Skin of body (tissue), 2 donors: ENCODE measurements around the gene PIANP. TPM values are rescaled to one million over a fixed set of nuclear protein-coding genes. Genes with fewer than 3 reads are reported as not detected.
A peak's percentile ranks its signal among the peaks of the same experiment; 100 is the strongest.
"Not testable (repeated sequence)": the region's sequence is repeated elsewhere in the genome, so short reads cannot be mapped to it uniquely, and the experiment has no call there.

Experiments
- DNase-seq: peaks from one replicate; lab custom pipeline; 2025; lab: John Stamatoyannopoulos, UW
- total RNA-seq: library from RNA; depleted of rRNA; stranded (reverse); fragments of >200 nt; gene quantifications from one replicate; pipeline ENCODE4 v1.2.3, GENCODE V29; 2014

Gene PIANP
- total RNA-seq, 1 donor from 2014 or later: 0.10 TPM

GRCh38 chr12:6708351-6708750, 7.7 kb upstream of the PIANP start:
- DNase-seq: not testable (repeated sequence)

DNA sequence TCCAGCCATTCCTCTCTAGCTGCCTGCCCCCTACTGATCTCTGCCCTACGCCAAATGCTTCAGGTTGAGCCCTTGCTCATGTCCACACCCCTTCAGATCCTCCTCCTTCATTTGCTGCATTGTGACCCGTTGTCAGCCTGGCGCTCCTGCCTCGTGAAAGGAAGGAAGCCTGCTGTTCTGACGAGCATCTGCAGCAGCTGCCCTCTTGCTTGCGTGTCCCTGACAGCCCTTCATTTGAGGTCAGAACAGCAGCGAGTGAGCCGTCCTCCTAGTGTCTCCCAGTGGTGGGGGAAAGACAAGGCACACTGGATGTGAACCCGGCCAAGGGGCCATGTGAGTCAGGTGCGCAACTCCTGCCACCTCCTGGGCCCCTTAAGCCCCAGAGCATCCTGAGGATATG, 3.0 kb upstream of the PIANP start:
- no peak for DNase-seq

DNA sequence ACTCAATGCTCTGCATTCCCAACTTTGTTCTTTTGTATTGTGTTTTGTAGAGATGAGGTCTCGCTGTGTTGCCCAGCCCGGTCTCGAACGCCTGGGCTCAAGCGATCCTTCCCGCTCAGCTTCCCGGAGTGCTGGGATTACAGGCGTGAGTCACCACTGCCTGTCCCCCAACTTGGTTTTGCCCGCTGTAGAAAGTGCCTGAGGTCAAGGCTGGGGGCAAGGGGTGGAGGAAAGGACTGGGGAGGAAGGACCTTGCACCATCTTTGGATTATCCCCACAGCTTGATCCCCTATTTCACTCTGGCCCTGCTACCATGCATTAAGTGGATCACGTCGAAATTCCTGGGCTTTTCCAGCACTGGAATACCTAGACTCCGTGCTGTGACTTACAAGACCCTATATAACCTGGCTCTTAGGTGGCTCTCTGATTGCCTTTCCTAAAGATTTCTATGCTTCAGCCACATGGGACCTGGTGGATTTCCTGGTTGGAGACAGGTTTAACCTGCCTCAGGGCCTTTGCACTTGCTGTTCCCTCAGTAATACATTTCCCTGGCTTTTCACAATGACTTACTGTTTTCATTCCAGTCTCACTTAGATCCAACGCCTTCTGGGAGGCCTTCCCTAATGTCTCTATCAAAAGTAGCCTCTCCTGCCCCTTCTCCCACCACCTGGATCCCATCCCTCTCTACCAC, 608 bp upstream of the PIANP start:
- no peak for DNase-seq

- DNase-seq: no peak
Measured at GRCh38 chr12:6699989-6700645, 498 bp downstream of the PIANP start.

DNA sequence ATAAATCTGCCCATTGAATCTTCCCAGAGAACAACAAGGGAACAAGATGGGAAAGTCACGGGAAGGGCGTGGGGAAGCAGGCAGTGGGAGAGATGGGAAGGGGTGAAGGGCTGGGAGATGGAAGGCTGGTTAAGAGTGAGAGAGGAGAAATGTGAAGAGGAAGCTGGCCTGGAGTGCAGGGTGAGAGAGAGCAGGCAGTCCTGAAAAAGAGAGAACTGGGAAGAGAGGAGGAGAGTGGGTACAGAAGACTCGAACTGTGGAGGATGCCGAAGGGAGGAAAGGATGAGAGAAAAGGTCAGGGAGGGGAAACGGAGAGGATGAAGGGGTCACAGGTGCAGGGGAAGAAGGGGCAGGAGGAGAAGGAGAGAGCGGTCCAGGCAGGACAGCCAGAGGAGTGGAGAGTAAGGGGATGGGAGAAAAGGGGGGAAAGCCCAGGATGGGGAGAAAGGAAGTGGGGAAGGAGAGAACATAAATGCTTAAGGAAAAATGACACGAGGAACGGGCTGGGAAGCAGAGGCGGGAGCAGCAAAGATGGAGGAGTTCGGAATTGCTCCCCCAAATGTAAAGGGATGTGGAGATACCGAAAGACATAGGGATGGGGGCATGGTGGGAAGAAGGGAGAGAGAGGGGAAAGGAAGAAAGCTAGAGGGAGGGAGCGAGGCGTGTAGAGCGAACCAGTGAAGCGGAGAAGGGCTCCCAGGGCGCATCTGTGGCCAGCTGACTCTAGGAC, 1.2 kb downstream of the PIANP start:
- DNase-seq: no peak

GRCh38 chr12:6698352-6699046, 2.1 kb downstream of the PIANP start:
- no peak for DNase-seq

GRCh38 chr12:6697584-6698351, 2.8 kb downstream of the PIANP start:
- DNase-seq: peak; percentile 4

DNA sequence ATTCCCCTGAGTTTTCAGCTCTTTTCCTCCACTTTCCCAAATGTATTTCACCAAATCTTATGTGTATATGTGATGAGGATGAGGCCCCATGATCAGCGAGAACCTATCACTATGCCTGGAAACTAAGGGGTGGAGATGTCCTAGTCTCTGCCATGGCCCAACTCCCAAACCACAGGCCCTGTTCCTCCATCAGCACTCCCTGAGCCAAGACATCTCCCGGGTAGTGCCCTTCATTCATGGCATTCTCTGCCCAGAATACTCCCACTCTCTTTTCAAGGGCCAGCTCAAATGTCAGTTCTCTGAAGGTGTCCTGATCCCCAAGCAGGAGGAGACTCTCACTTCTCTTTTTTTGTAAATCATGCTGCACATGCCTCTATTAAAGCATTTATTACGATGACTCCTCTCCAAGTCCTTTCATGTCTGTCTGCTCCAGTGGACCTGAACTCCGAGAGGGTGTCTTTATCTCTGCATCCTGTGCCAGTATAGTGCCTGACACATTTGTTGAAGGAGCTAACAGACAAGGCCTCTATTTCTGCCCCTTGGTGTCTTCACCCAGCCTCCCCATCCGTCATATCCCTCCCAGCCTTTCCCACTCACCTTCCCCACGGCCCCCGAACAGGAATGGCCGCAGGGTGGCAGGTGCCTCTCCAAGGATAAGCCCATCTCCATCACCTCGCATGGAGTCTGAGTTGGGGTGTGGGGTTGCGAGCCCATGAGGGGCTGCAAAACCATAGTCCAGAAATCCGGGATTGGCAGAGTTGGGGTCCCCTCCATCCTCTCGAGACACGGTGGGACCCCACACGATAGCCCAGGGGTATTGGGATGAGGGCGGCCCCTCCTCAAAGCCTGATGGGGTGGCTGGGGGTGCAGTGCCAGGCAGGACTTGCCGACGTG, 3.7 kb downstream of the PIANP start:
- DNase-seq: no peak

GRCh38 chr12:6695313-6696045, 5.1 kb downstream of the PIANP start:
- no peak for DNase-seq

GRCh38 chr12:6694701-6695100, 5.9 kb downstream of the PIANP start:
- no peak for DNase-seq

DNA sequence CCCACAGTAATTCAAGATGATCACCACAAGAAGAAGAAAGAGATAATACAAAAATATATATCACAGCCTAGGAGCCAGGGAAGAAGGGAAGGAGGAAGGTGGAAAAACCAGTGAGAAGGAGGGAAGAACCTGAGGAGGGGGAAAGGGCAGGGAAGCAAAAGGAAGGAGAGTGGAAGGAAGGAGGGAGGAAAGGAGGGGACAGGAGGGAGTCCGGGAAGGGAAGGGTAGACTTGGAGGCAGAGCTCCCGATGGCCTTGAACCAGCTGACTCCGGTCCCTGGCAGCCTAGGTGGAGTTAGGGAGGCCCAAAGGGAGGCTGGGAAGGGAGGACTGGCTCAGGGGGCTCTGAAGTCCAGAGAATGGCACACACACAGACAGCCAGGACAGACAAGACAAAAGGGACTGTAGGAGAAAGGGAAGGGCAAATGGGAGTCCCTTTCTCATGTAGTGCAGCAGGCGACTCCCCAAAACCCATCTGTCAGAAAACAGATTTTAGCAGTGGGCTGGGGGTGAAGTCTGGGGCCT, 6.7 kb downstream of the PIANP start:
- DNase-seq: no peak

DNA sequence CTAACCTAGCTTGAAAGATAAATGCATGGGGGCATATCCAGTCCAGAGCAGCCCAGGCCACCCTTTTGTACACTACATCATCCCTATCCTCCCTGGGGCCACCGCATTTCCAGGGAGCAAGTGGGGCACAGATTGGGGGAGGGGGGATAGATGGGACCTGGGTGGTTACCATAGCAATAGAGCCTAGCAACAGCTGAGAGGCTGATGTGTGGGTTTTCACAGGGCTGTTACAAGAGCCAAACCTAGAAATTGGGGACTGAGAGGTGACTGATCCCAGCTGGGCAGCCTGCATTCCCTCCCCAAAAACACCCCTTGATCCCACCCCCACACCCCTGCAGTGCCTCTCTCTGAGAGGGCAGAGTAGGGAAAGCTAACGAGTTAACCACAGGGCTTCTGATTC, 7.7 kb downstream of the PIANP start:
- DNase-seq: no peak

DNA sequence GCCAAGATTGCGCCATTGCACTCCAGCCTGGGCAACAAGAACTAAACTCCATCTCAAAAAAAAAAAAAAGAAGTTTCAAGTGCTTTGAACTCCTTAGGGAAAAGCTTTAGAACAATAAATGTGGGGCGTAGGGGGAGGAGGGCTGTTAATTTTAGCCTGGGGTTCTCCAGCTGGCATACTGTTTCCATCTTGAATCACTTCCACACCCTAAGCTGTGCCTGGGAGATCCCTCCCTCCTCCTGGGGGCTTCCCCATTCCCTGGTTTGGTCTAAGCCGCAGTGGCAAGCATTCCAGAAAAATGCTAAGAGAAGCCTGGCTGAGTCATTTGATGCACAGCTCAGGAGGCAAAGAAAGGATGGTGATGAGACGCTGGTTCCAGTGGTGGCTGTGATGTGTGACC, 9.1 kb downstream of the PIANP start:
- peak; percentile 12 for DNase-seq

DNA sequence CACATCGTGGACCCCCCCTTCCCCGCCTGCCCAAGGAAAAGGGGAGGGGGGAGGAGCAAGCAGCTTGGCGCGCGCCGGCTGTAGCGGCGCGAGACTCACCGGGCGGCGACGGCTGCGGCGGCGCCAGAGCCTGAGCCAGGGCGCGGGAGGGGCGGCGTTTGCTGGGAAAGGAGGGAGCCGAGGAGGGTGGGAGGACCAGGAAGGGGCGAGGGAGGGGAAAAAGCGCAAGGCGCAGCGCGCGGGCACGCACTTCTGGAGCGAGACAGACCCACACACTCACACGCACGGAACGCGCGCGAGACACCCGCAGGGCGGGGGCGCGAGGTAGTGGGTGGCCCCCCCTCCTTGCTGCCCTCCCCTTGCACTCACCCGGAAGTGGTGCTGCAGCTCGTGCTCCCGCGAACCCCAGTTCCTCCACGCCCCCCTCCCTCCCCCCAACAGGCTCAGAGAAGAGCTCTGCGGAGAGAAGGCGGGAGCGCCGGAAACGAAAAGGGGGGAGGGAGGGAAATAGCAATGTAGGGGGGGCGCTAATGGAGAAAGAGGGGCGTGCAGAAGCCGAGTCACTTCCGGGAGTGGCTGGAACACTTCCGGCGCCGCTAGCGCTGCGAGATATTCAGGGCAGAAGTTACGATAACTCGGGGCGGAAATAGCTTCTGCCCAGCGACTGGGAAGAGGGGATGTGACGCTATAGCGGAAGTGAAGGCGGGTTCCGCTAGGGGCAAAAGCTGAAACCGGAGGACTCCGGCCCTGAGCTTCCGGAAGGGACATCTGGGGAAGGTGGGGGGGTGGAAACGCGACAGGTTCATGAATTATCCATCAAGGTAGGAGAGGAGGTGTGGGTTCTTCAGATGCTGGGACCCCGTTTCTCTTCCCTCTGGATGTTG, 11.4 kb downstream of the PIANP start, which contains the start of gene ZNF384:
TSS of gene ZNF384 (minus strand) at position 377 of the 884 bp plus-strand sequence. CDS start 9,855 bp downstream, outside the sequence.
- DNase-seq: peak; percentile 100

GRCh38 chr12:6688543-6688998, 12.0 kb downstream of the PIANP start:
- DNase-seq: no peak

- DNase-seq: no peak
Measured at GRCh38 chr12:6685814-6686213, 14.8 kb downstream of the PIANP start.

- DNase-seq: no peak
Measured at GRCh38 chr12:6684609-6685008, 16.0 kb downstream of the PIANP start.

DNA sequence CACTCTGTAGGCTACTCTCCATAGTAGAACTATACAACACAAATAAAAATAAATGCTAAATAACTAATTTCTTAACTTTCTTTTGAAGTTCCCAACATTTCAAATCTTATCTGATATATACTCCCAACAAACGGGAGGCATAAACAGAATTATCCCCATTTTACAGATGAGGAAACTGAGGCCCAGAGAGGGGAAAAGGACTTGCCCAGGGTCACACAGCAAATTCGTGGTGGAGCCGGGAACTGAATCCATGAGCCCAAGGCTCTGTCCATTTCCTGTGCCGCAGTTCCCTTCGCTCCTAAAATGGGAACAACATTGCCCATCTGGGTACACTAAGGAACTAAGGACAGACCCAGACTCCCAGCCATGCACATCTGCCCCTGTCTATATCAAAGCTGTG, 23.7 kb downstream of the PIANP start:
- DNase-seq: no peak
